SK-N-SH (cell line): Measurements from ENCODE around the gene SIRT5. TPM values are rescaled to one million over a fixed set of nuclear protein-coding genes. Genes with fewer than 3 reads are reported as not detected.
A peak's percentile ranks its signal among the peaks of the same experiment; 100 is the strongest.

ENCODE experiments used
- CTCF ChIA-PET: fragments of 300-600, 350-600 bp; formaldehyde crosslinking; extraction: SDS; loops from one replicate; lab custom pipeline; 2021; lab: Yijun Ruan, JAX
- POLR2A ChIA-PET: fragments of 350-600 bp; sonication (Branson Sonifier 250); formaldehyde crosslinking; extraction: SDS; loops from one replicate; lab custom pipeline; 2020; ENCODE audit warnings: antibody characterized with exemption, inconsistent platforms; lab: Yijun Ruan, JAX
- DNase-seq: peaks from one replicate; pipeline ENCODE4 v3.0.0; 2012
- H2AFZ ChIP-seq: fragments of 200-600 bp; sonication (generic); 2 replicates; pipeline ENCODE4 v1.8.1; 2016; ENCODE audit warnings: antibody characterized with exemption, mild to moderate bottlenecking, low read depth
- H3F3A ChIP-seq: fragments of 200-600 bp; sonication (generic); replicated peaks from 2 replicates; pipeline ENCODE3; 2016; ENCODE audit warnings: antibody characterized with exemption, mild to moderate bottlenecking; ENCODE audit not compliant: insufficient read depth
- H3K27ac ChIP-seq, 2 experiments: fragments of 200-500 bp in 1 of 2; fragments of 200-600 bp in 1 of 2; sonication (Bioruptor generic) in 1 of 2; sonication (generic), shearing (Covaris generic) in 1 of 2; 2 replicates each; pipeline versions ENCODE4 v1.5.1 to v1.6.1; 2014 to 2016; ENCODE audit warnings: low read depth in 2 of 2, inconsistent platforms in 1 of 2, low read length in 1 of 2, mild to moderate bottlenecking in 1 of 2, mixed read lengths in 1 of 2
- H3K27me3 ChIP-seq: fragments of 200-600 bp; sonication (generic), shearing (Covaris generic); 2 replicates; pipeline ENCODE4 v1.6.1; 2016; ENCODE audit warnings: mixed run types; ENCODE audit not compliant: insufficient read depth
- H3K36me3 ChIP-seq, 2 experiments: fragments of 200-500 bp in 1 of 2; fragments of 200-600 bp in 1 of 2; sonication (Bioruptor generic) in 1 of 2; sonication (generic) in 1 of 2; replicated peaks in 1 of 2; 2 replicates each; pipeline versions ENCODE3 to v1.5.1; 2014 to 2016; ENCODE audit warnings: low read length in 1 of 2, mild to moderate bottlenecking in 1 of 2; ENCODE audit not compliant: insufficient read depth in 2 of 2, control insufficient read depth in 1 of 2
- H3K4me1 ChIP-seq, 2 experiments: fragments of 200-500 bp in 1 of 2; fragments of 200-600 bp in 1 of 2; sonication (Bioruptor generic) in 1 of 2; sonication (generic), shearing (Covaris generic) in 1 of 2; 2 replicates each; pipeline versions ENCODE4 v1.5.1 to v1.6.1; 2014 to 2016; ENCODE audit warnings: low read depth in 1 of 2, low read length in 1 of 2, mixed run types in 1 of 2; ENCODE audit not compliant: insufficient read depth in 2 of 2, control insufficient read depth in 1 of 2
- H3K4me2 ChIP-seq: fragments of 200-600 bp; sonication (generic), shearing (Covaris generic); 2 replicates; pipeline ENCODE4 v1.6.1; 2017; ENCODE audit warnings: mixed run types
- H3K4me3 ChIP-seq, 2 experiments: fragments of 200-500 bp in 1 of 2; fragments of 200-600 bp in 1 of 2; sonication (Bioruptor generic) in 1 of 2; sonication (generic), shearing (Covaris generic) in 1 of 2; 2 replicates each; pipeline versions ENCODE4 v1.5.1 to v1.8.1; 2014 to 2016; ENCODE audit warnings: low read depth in 2 of 2, inconsistent platforms in 1 of 2, low read length in 1 of 2, mild to moderate bottlenecking in 1 of 2, mixed read lengths in 1 of 2, moderate library complexity in 1 of 2
- H3K79me2 ChIP-seq: fragments of 200-600 bp; sonication (generic); 2 replicates; pipeline ENCODE4 v1.8.1; 2017; ENCODE audit warnings: mild to moderate bottlenecking; ENCODE audit not compliant: insufficient read depth
- H3K9ac ChIP-seq: fragments of 200-600 bp; sonication (generic); 2 replicates; pipeline ENCODE4 v1.6.1; 2017; ENCODE audit warnings: mixed run types
- H3K9me2 ChIP-seq: fragments of 200-600 bp; sonication (generic); 2 replicates; pipeline ENCODE4 v1.6.1; 2017; ENCODE audit warnings: mixed run types
- H3K9me3 ChIP-seq: fragments of 200-600 bp; sonication (generic); 2 replicates; pipeline ENCODE4 v1.6.1; 2017; ENCODE audit warnings: mixed run types, mild to moderate bottlenecking, moderate library complexity
- H4K20me1 ChIP-seq: fragments of 200-600 bp; sonication (generic); 2 replicates; pipeline ENCODE4 v1.6.1; 2017; ENCODE audit warnings: mild to moderate bottlenecking, mixed run types; ENCODE audit not compliant: insufficient read depth
- ELF1 ChIP-seq: IDR thresholded peaks from 2 replicates; pipeline ENCODE4 v1.4.0; 2012
- EP300 ChIP-seq, 2 experiments: IDR thresholded peaks; 2 replicates each; pipeline versions ENCODE4 v1.4.0 to v1.6.1; 2012; ENCODE audit warnings: borderline replicate concordance in 1 of 2, low read depth in 1 of 2, low read length in 1 of 2
- EZH2phosphoT487 ChIP-seq: fragments of 200-600 bp; sonication (generic); IDR thresholded peaks from 2 replicates; pipeline ENCODE4 v1.6.1; 2017; ENCODE audit warnings: low read depth, mixed run types, mild to moderate bottlenecking, antibody characterized with exemption, moderate library complexity, borderline replicate concordance
- FOSL2 ChIP-seq: IDR thresholded peaks from 2 replicates; pipeline ENCODE4 v1.4.0; 2012; ENCODE audit warnings: low read depth, mild to moderate bottlenecking, moderate library complexity, borderline replicate concordance
- NRF1 ChIP-seq: IDR thresholded peaks from 2 replicates; pipeline ENCODE4 v1.6.1; 2012; ENCODE audit warnings: low read depth, mild to moderate bottlenecking, low read length
- SIN3A ChIP-seq: IDR thresholded peaks from 2 replicates; pipeline ENCODE4 v1.6.1; 2012; ENCODE audit warnings: low read depth, mild to moderate bottlenecking, low read length, moderate library complexity, borderline replicate concordance
- SMC3 ChIP-seq: IDR thresholded peaks from 2 replicates; pipeline ENCODE4 v1.6.1; 2012; ENCODE audit warnings: low read depth, low read length, improper control_type of control experiment
- TCF12 ChIP-seq: IDR thresholded peaks from 2 replicates; pipeline ENCODE4 v1.4.0; 2012
- YY1 ChIP-seq: IDR thresholded peaks from 2 replicates; pipeline ENCODE4 v1.4.0; 2012; ENCODE audit warnings: low read depth, mild to moderate bottlenecking
- WGBS: methylation state at CpG from one replicate; pipeline ENCODE4 v1.1.6; 2017; ENCODE audit warnings: low lambda C conversion rate; 5-methylcytosine and 5-hydroxymethylcytosine counted together
- polyA plus RNA-seq, 3 experiments: library from polyadenylated mRNA; depleted of rRNA; stranded (reverse); fragments of >200 nt; gene quantifications; 2 replicates each; pipeline ENCODE4 v1.2.3, GENCODE V29; 2012
- TF ChIP-seq, protein P1 (sequence below): IDR thresholded peaks from 2 replicates; pipeline ENCODE4 v1.4.0; 2012; ENCODE audit warnings: low read depth, borderline replicate concordance
- TF ChIP-seq, protein P2 (sequence below): fragments of 150-350 bp; IDR thresholded peaks from 2 replicates; pipeline ENCODE4 v1.6.1; 2016; ENCODE audit warnings: mild to moderate bottlenecking, low read depth, low read length

Gene SIRT5
- polyA plus RNA-seq, 1 of the 3 experiments (the other 2 are of a cell fraction) = 6.7 TPM

DNA sequence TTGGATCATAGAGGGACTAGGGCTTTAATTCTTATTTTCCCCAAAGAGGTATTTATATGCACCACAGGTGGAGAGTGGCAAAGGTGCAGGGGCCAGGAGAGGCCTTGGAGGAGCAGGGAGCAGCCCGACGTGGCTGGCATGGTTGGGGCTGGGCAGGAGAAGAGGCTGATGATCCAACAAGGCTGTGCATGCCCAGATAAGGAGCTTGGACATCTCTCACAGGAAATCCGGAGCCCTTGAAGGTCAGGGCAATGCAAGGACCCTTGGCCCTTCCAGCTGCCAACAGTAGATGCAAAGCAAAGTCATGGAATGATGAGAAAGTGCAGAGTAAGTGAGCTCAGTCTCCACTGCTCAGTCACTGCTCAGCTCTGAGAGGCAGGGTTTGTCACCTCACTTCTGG, 39.9 kb upstream of the SIRT5 start:
- no peaks in the 10 kb centered on the region for H3K79me2 ChIP-seq
- H3K27ac ChIP-seq = no peak overlapping the region
- POLR2A ChIA-PET = no interaction called here
- no peak overlapping the region for H3K9ac ChIP-seq
- no peak for TF ChIP-seq EP300 (IDR thresholded peaks at IDR 0.05; ENCODE audit: borderline replicate concordance in 1 of 2, low read depth in 1 of 2, low read length in 1 of 2)
- no peak for TF ChIP-seq FOSL2
- no peak for TF ChIP-seq ELF1
- TF ChIP-seq, protein P1, sequence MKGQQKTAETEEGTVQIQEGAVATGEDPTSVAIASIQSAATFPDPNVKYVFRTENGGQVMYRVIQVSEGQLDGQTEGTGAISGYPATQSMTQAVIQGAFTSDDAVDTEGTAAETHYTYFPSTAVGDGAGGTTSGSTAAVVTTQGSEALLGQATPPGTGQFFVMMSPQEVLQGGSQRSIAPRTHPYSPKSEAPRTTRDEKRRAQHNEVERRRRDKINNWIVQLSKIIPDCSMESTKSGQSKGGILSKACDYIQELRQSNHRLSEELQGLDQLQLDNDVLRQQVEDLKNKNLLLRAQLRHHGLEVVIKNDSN = no peak
- no peak for TF ChIP-seq SIN3A
- TF ChIP-seq EZH2phosphoT487 = no peak
- TF ChIP-seq YY1 = no peak
- TF ChIP-seq TCF12 = no peak
- no peak for TF ChIP-seq NRF1
- TF ChIP-seq SMC3 = no peak
- TF ChIP-seq, protein P2, sequence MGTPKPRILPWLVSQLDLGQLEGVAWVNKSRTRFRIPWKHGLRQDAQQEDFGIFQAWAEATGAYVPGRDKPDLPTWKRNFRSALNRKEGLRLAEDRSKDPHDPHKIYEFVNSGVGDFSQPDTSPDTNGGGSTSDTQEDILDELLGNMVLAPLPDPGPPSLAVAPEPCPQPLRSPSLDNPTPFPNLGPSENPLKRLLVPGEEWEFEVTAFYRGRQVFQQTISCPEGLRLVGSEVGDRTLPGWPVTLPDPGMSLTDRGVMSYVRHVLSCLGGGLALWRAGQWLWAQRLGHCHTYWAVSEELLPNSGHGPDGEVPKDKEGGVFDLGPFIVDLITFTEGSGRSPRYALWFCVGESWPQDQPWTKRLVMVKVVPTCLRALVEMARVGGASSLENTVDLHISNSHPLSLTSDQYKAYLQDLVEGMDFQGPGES = no peak
- H3K4me3 ChIP-seq = no peak overlapping the region
- no peaks in the 10 kb centered on the region for H3K9me3 ChIP-seq
- H3K4me2 ChIP-seq = no peak overlapping the region
- H4K20me1 ChIP-seq = no peaks in the 10 kb centered on the region
- DNase-seq = no peak
- H3K4me1 ChIP-seq = no peaks in the 10 kb centered on the region; a peak in 1 of 4 replicates
- WGBS = 71% methylated on average over 3 of the region's 3 CpGs
- H3K27me3 ChIP-seq = no peaks in the 10 kb centered on the region
- no peaks in the 10 kb centered on the region for H3F3A ChIP-seq
- no peak overlapping the region for H2AFZ ChIP-seq
- H3K9me2 ChIP-seq = no peaks in the 10 kb centered on the region
- H3K36me3 ChIP-seq = no peaks in the 10 kb centered on the region
- CTCF ChIA-PET = interaction anchor here (0.9 kb wide), 1 partner anchor 41 kb away, joined by 3 read pairs; no protein-coding TSS in a partner anchor

DNA sequence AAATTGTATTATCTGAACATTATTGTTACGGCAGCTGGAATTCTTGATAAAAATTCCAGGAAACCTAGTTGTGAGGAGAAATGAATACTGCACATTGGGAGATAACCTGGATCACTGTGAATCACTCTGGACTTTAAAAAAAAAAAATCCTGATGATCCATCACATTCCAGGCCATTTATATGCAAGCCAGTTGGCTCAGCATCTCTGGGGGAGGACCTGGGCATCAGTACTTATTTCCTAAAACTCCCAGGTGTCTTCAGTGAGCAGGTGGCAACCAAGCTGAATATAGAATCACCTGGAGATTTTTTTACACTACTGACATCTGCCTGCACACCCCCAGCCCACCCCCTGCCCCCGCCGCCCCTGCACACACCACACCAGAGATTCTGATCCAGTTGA, 39.1 kb upstream of the SIRT5 start:
- no peak overlapping the region for H3K27ac ChIP-seq
- ChIA-PET CTCF (no interaction called here), POLR2A (no interaction called here)
- H2AFZ ChIP-seq = no peak overlapping the region
- H3K9ac ChIP-seq = no peak overlapping the region
- H3K4me1 ChIP-seq = no peaks in the 10 kb centered on the region; a peak in 1 of 4 replicates
- no peaks in the 10 kb centered on the region for H3K27me3 ChIP-seq
- TF ChIP-seq SMC3 (no peak), FOSL2 (0 out of 2 replicates have a peak, but pooled peaks have one; percentile 6)
- no peak overlapping the region for H3K4me2 ChIP-seq
- H3K36me3 ChIP-seq = no peaks in the 10 kb centered on the region
- no peaks in the 10 kb centered on the region for H3K9me3 ChIP-seq
- 95% methylated on average over 3 of the region's 3 CpGs for WGBS
- no peak overlapping the region for H3K4me3 ChIP-seq
- DNase-seq = no peak
- no peaks in the 10 kb centered on the region for H3K9me2 ChIP-seq
- no peaks in the 10 kb centered on the region for H3F3A ChIP-seq
- no peaks in the 10 kb centered on the region for H3K79me2 ChIP-seq
- H4K20me1 ChIP-seq = no peaks in the 10 kb centered on the region
